Omental fat pad (tissue), 4 donors: ENCODE measurements around the gene NEU1. TPM values are rescaled to one million over a fixed set of nuclear protein-coding genes. Genes with fewer than 3 reads are reported as not detected.
"Not testable (repeated sequence)": the region's sequence is repeated elsewhere in the genome, so short reads cannot be mapped to it uniquely, and the experiment has no call there.

Experiments used
- ATAC-seq: fragments of 150-250 bp; one replicate; pipeline ENCODE4 v1.9.1; 2016; ENCODE audit warnings: mild to moderate bottlenecking, moderate library complexity; ENCODE audit not compliant: low FRiP score
- DNase-seq: peaks from one replicate; pipeline ENCODE4 v3.0.0-alpha.2; 2019; ENCODE audit warnings: low spot score
- CTCF ChIP-seq, 3 donors: fragments of 450-650 bp; IDR thresholded peaks; one replicate each; pipeline ENCODE4 v1.5.1; 2016 to 2017; ENCODE audit warnings: antibody characterized with exemption in 3 of 3, mild to moderate bottlenecking in 3 of 3, moderate library complexity in 2 of 3
- total RNA-seq, 4 donors: library from RNA; depleted of rRNA; stranded (reverse); fragments of >200 nt; gene quantifications; one replicate each; pipeline ENCODE4 v1.1.0, GENCODE V29; 2016

Gene NEU1
- total RNA-seq, 4 donors from 2014 or later, result 44.1 to 63.8 (median 55.2) TPM

GRCh38 chr6:31871046-31871659 is 8.5 kb upstream of the NEU1 start:
- no peak for TF ChIP-seq CTCF (IDR thresholded peaks at IDR 0.05)
- DNase-seq (no peak), ATAC-seq (no peak)

GRCh38 chr6:31870385-31870921 is 7.8 kb upstream of the NEU1 start:
- ATAC-seq, result no peak
- no peak for TF ChIP-seq CTCF (IDR thresholded peaks at IDR 0.05)

GRCh38 chr6:31869343-31869742 is 6.7 kb upstream of the NEU1 start:
- DNase-seq (no peak), ATAC-seq (no peak)
- TF ChIP-seq CTCF (IDR thresholded peaks at IDR 0.05), result no peak

More at GRCh38 chr6:31870385-31870921, 7.8 kb upstream of the NEU1 start:
- DNase-seq, result no peak

GRCh38 chr6:31868658-31868971 is 6.0 kb upstream of the NEU1 start:
- DNase-seq, ATAC-seq: not testable (repeated sequence)

- DNase-seq (no peak), ATAC-seq (no peak)
- TF ChIP-seq CTCF (IDR thresholded peaks at IDR 0.05), result no peak
These were observed 2.8 kb upstream of the NEU1 start for GRCh38 chr6:31865205-31866118.

GRCh38 chr6:31864818-31865204 is 2.2 kb upstream of the NEU1 start:
- no peak for TF ChIP-seq CTCF (IDR thresholded peaks at IDR 0.05)
- ATAC-seq, result no peak
- no peak for DNase-seq

- DNase-seq, ATAC-seq: not testable (repeated sequence)
These were observed 1.5 kb upstream of the NEU1 start for GRCh38 chr6:31864123-31864562.

- no peak for DNase-seq
- no peak for TF ChIP-seq CTCF (IDR thresholded peaks at IDR 0.05)
- no peak for ATAC-seq
These were observed 690 bp downstream of the NEU1 start for GRCh38 chr6:31861919-31862343.
